Measurements from ENCODE around the gene LIN37.

DNA sequence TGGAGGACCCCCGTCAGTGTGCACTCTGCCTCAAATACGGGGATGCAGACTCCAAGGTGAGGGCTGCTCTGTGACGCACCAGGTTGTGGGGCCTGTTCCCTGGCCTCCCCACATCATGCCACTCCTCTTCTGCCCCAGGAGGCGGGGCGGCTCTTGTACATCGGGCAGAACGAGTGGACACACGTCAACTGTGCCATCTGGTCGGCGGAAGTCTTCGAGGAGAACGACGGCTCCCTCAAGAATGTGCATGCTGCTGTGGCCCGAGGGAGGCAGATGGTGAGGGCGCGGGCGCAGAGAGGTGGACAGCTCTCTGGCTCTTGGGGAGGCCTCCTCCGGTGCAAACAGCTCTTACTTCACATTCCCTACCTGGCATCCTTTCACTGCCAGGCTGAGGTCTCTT is 19.4 kb upstream of the LIN37 start:
- TF ChIP-seq, protein P1, sequence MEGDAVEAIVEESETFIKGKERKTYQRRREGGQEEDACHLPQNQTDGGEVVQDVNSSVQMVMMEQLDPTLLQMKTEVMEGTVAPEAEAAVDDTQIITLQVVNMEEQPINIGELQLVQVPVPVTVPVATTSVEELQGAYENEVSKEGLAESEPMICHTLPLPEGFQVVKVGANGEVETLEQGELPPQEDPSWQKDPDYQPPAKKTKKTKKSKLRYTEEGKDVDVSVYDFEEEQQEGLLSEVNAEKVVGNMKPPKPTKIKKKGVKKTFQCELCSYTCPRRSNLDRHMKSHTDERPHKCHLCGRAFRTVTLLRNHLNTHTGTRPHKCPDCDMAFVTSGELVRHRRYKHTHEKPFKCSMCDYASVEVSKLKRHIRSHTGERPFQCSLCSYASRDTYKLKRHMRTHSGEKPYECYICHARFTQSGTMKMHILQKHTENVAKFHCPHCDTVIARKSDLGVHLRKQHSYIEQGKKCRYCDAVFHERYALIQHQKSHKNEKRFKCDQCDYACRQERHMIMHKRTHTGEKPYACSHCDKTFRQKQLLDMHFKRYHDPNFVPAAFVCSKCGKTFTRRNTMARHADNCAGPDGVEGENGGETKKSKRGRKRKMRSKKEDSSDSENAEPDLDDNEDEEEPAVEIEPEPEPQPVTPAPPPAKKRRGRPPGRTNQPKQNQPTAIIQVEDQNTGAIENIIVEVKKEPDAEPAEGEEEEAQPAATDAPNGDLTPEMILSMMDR (IDR thresholded peaks at IDR 0.05; ENCODE audit: extremely low read depth in 1 of 2, insufficient read depth in 1 of 2, low read depth in 1 of 2, low read length in 2 of 2) = no peak
- TF ChIP-seq EZH2 (IDR thresholded peaks at IDR 0.05; ENCODE audit: borderline replicate concordance, low read depth, low read length, severe bottlenecking) (no peak), GATA2 (IDR thresholded peaks at IDR 0.05; ENCODE audit: insufficient read depth, insufficient read length, low read depth, low read length) (no peak), POLR2AphosphoS5 (IDR thresholded peaks at IDR 0.05; ENCODE audit: insufficient read depth, low read depth, low read length) (no peak), JUN (IDR thresholded peaks at IDR 0.05; ENCODE audit: borderline replicate concordance, insufficient read depth, insufficient read length, low read depth) (no peak), POLR2A (IDR thresholded peaks at IDR 0.05; ENCODE audit: low read depth, low read length) (no peak)
- TF ChIP-seq, protein P2, sequence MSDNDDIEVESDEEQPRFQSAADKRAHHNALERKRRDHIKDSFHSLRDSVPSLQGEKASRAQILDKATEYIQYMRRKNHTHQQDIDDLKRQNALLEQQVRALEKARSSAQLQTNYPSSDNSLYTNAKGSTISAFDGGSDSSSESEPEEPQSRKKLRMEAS (IDR thresholded peaks at IDR 0.05; ENCODE audit: insufficient read depth, insufficient read length) = no peak

Measured in endothelial cell of umbilical vein (primary cell).